ENCODE measurements around the gene SUFU.

GRCh38 chr10:102545265-102545871, 41.6 kb downstream of the SUFU start:
- no peak for TF ChIP-seq CTCF (IDR thresholded peaks at IDR 0.05)
- no peak for TF ChIP-seq AFF4 (CRISPR knock-in tag; IDR thresholded peaks at IDR 0.05; ENCODE audit: borderline replicate concordance)
- no peak for TF ChIP-seq ESRRA (CRISPR knock-in tag; IDR thresholded peaks at IDR 0.05; ENCODE audit: borderline replicate concordance)
- TF ChIP-seq USF2 (CRISPR knock-in tag; IDR thresholded peaks at IDR 0.05), result no peak
